Neuronal stem cell (in vitro differentiated cells): Measurements from ENCODE around the gene ATP8B1.

Experiments used
- DNase-seq: peaks from one replicate; pipeline ENCODE4 v3.0.0-alpha.2; 2013; ENCODE audit warnings: low spot score
- H2AFZ ChIP-seq: one replicate; pipeline ENCODE4 v1.6.1; 2013; ENCODE audit warnings: mild to moderate bottlenecking, low read length, inconsistent platforms
- H2AK5ac ChIP-seq: 2 replicates; pipeline ENCODE4 v1.6.1; 2013; ENCODE audit warnings: low read depth, mild to moderate bottlenecking, inconsistent platforms, low read length, moderate library complexity, mixed read lengths
- H2BK120ac ChIP-seq: 2 replicates; pipeline ENCODE4 v1.6.1; 2013; ENCODE audit warnings: low read depth, mild to moderate bottlenecking, inconsistent platforms, low read length, moderate library complexity, mixed read lengths
- H2BK12ac ChIP-seq: one replicate; pipeline ENCODE4 v1.6.1; 2013; ENCODE audit warnings: low read length, inconsistent platforms
- H2BK15ac ChIP-seq: 2 replicates; pipeline ENCODE4 v1.6.1; 2013; ENCODE audit warnings: mild to moderate bottlenecking, low read length, inconsistent platforms, mixed read lengths
- H2BK5ac ChIP-seq: one replicate; pipeline ENCODE4 v1.6.1; 2013; ENCODE audit warnings: inconsistent platforms, mild to moderate bottlenecking, low read length, moderate library complexity
- H3K14ac ChIP-seq: one replicate; pipeline ENCODE4 v1.6.1; 2013; ENCODE audit warnings: low read length, inconsistent platforms
- H3K18ac ChIP-seq: 2 replicates; pipeline ENCODE4 v1.6.1; 2013; ENCODE audit warnings: low read length, inconsistent platforms
- H3K23ac ChIP-seq: 2 replicates; pipeline ENCODE4 v1.6.1; 2013; ENCODE audit warnings: low read depth, mild to moderate bottlenecking, mixed read lengths, low read length, inconsistent platforms; ENCODE audit not compliant: poor library complexity
- H3K27ac ChIP-seq: replicated peaks from 3 replicates; pipeline ENCODE4 v1.5.1; 2013; ENCODE audit warnings: low read length, inconsistent platforms
- H3K27me3 ChIP-seq, 3 experiments: 2 replicates each; pipeline ENCODE4 v1.6.1; 2013; ENCODE audit warnings: low read length in 3 of 3, mild to moderate bottlenecking in 2 of 3, inconsistent platforms in 1 of 3, low read depth in 1 of 3, mixed read lengths in 1 of 3, moderate library complexity in 1 of 3; ENCODE audit not compliant: control insufficient read depth in 3 of 3, insufficient read depth in 3 of 3
- H3K36me3 ChIP-seq, 2 donors: replicated peaks in 1 of 2; 2 replicates each; pipeline ENCODE4 v1.6.1; 2013; ENCODE audit warnings: low read length in 2 of 2; ENCODE audit not compliant: control insufficient read depth in 2 of 2, insufficient read depth in 2 of 2
- H3K4ac ChIP-seq: 2 replicates; pipeline ENCODE4 v1.6.1; 2013; ENCODE audit warnings: inconsistent platforms, mild to moderate bottlenecking, low read length, moderate library complexity
- H3K4me1 ChIP-seq, 2 donors: 1 replicate in 1 of 2; 2 replicates in 1 of 2; pipeline ENCODE4 v1.6.1; 2013; ENCODE audit warnings: low read length in 2 of 2, low read depth in 1 of 2; ENCODE audit not compliant: control insufficient read depth in 2 of 2, insufficient read depth in 1 of 2
- H3K4me2 ChIP-seq: one replicate; pipeline ENCODE4 v1.6.1; 2013; ENCODE audit warnings: mild to moderate bottlenecking, low read length, inconsistent platforms; ENCODE audit not compliant: insufficient read depth, poor library complexity, severe bottlenecking
- H3K4me3 ChIP-seq, 2 donors: 2 replicates each; pipeline ENCODE4 v1.5.1; 2013; ENCODE audit warnings: low read length in 2 of 2, mild to moderate bottlenecking in 2 of 2, inconsistent platforms in 1 of 2, moderate library complexity in 1 of 2
- H3K79me1 ChIP-seq: one replicate; pipeline ENCODE4 v1.6.1; 2013; ENCODE audit warnings: low read depth, mild to moderate bottlenecking, inconsistent platforms, low read length, moderate library complexity
- H3K9ac ChIP-seq: one replicate; pipeline ENCODE4 v1.6.1; 2013; ENCODE audit warnings: mild to moderate bottlenecking, low read depth, low read length, inconsistent platforms; ENCODE audit not compliant: poor library complexity
- H3K9me3 ChIP-seq, 2 donors: replicated peaks in 1 of 2; 2 replicates each; pipeline versions ENCODE3 to v1.6.1; 2013; ENCODE audit warnings: low read length in 2 of 2, mild to moderate bottlenecking in 2 of 2, inconsistent platforms in 1 of 2, low read depth in 1 of 2, mixed read lengths in 1 of 2, moderate library complexity in 1 of 2; ENCODE audit not compliant: control insufficient read depth in 2 of 2, insufficient read depth in 1 of 2
- H4K8ac ChIP-seq: one replicate; pipeline ENCODE4 v1.6.1; 2013; ENCODE audit warnings: low read depth, mild to moderate bottlenecking, inconsistent platforms, low read length, moderate library complexity
- H4K91ac ChIP-seq: one replicate; pipeline ENCODE4 v1.6.1; 2013; ENCODE audit warnings: low read length, low read depth, mild to moderate bottlenecking, inconsistent platforms; ENCODE audit not compliant: poor library complexity
- WGBS, 2 donors: extraction: QIAGEN DNeasy Blood & Tissue Kit; methylation state at CpG; one replicate each; pipeline ENCODE4 v1.1.7; 2013; ENCODE audit warnings: missing lambda C conversion rate in 2 of 2, mixed read lengths in 1 of 2; ENCODE audit not compliant: insufficient read length in 2 of 2, insufficient replicate concordance in 1 of 2; ENCODE audit errors: extremely low coverage in 2 of 2; 5-methylcytosine and 5-hydroxymethylcytosine counted together

Gene ATP8B1

DNA sequence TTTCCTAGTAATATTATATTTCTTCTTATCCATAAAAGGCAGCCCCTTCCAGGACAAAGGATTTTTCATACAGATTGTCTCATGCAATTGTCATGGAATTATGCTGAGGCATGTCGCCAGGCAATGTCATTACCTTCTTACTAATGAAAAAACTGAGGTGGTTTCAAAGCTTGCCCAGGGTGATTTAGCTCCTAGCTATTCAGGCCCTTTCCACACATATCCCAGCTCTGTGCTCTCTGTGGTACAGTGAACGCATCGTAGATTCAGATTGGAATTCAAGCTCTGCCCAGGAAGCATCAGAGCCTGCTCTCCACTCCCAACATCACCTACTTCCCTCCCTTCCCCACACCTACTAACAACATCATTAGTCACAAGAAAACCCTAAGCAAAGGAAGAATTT, 60.1 kb downstream of the ATP8B1 start:
- Histone ChIP-seq H3K4me1 (peaks cover 0 to under 1% of the 10 kb centered on the region in 2 donors), H4K91ac (no peak overlapping the region), H2BK120ac (no peak overlapping the region), H3K9ac (no peak overlapping the region), H3K23ac (no peak overlapping the region), H3K4me3 (no peak overlapping the region), H3K18ac (no peak overlapping the region), H2AK5ac (no peak overlapping the region), H3K14ac (no peak overlapping the region), H3K4ac (no peak overlapping the region), H2AFZ (no peak overlapping the region), H3K27me3 (no peaks in the 10 kb centered on the region), H3K4me2 (no peak overlapping the region), H2BK12ac (no peak overlapping the region), H4K8ac (no peak overlapping the region), H3K36me3 (no peaks in the 10 kb centered on the region), H3K9me3 (peaks cover 0 to 1% of the 10 kb centered on the region in 2 donors), H2BK15ac (no peak overlapping the region), H3K79me1 (no peaks in the 10 kb centered on the region), H3K27ac (no peak overlapping the region), H2BK5ac (no peak overlapping the region)
- DNase-seq = no peak
- WGBS, 2 donors = no CpG with 5 or more reads among the region's 3 CpGs

DNA sequence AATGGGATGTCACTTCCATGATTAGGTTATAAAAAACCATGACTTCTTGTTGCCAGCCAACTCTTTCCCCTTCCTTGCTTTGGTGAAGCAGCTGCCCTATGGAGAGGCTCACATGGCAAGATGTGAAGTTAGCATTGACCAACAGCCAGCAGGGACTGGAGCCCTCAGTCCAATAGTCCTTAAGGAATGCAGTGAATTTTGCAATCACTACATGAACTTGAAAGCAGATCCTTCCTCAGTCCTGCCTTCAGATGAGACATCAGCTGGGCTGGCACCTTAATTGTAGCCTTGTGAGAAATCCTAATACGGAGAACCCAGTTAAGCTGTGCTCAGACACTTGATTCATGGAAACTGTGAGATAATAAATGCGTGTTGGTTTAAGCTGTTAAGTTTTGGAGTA, 61.8 kb downstream of the ATP8B1 start:
- DNase-seq = no peak
- no peak overlapping the region for H3K4ac ChIP-seq
- H3K36me3 ChIP-seq = no peaks in the 10 kb centered on the region
- no peak overlapping the region for H3K14ac ChIP-seq
- no CpG with 5 or more reads among the region's 2 CpGs for WGBS, 2 donors
- H2BK5ac ChIP-seq = no peak overlapping the region
- H4K91ac ChIP-seq = no peak overlapping the region
- no peak overlapping the region for H3K4me2 ChIP-seq
- H3K27me3 ChIP-seq = no peaks in the 10 kb centered on the region
- no peak overlapping the region for H3K27ac ChIP-seq
- H2BK15ac ChIP-seq = no peak overlapping the region
- H3K23ac ChIP-seq = no peak overlapping the region
- no peak overlapping the region for H2BK120ac ChIP-seq
- H3K79me1 ChIP-seq = no peaks in the 10 kb centered on the region
- H3K9ac ChIP-seq = no peak overlapping the region
- H2AFZ ChIP-seq = no peak overlapping the region
- peaks cover 0 to 1% of the 10 kb centered on the region in 2 donors for H3K9me3 ChIP-seq
- no peak overlapping the region for H4K8ac ChIP-seq
- H2BK12ac ChIP-seq = no peak overlapping the region
- no peak overlapping the region for H3K18ac ChIP-seq
- H3K4me3 ChIP-seq = no peak overlapping the region
- H2AK5ac ChIP-seq = no peak overlapping the region
- no peaks in the 10 kb centered on the region for H3K4me1 ChIP-seq

DNA sequence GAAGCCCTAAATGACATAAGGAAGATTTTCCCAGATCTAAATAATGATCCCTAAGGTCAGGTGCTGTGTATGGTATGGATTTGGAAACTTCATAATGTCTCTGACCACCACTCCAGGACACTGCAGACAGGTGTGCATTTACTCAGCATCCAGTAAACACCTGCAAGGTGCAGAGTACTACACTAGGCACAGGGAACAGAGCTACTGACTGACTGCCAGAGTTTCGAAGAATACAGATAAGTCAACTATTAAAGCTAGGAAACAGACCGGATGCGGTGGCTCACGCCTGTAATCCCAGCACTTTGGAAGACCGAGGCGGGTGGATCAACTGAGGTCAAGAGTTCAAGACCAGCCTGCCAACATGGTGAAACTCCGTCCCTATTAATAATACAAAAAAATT, 65.0 kb downstream of the ATP8B1 start:
- Histone ChIP-seq H3K18ac (no peak overlapping the region), H2BK5ac (no peak overlapping the region), H3K27me3 (no peaks in the 10 kb centered on the region), H4K8ac (no peak overlapping the region), H3K27ac (no peak overlapping the region), H3K4me3 (no peak overlapping the region), H2BK12ac (no peak overlapping the region), H2AFZ (no peak overlapping the region), H3K9ac (no peak overlapping the region), H3K4me2 (no peak overlapping the region), H3K36me3 (no peaks in the 10 kb centered on the region), H2AK5ac (no peak overlapping the region), H3K4ac (no peak overlapping the region), H3K79me1 (no peaks in the 10 kb centered on the region), H2BK120ac (no peak overlapping the region), H3K9me3 (peaks cover 0 to 1% of the 10 kb centered on the region in 2 donors), H3K14ac (no peak overlapping the region), H2BK15ac (no peak overlapping the region), H4K91ac (no peak overlapping the region), H3K23ac (no peak overlapping the region), H3K4me1 (no peaks in the 10 kb centered on the region)
- DNase-seq = no peak
- WGBS, 2 donors = no CpG with 5 or more reads among the region's 7 CpGs

DNA sequence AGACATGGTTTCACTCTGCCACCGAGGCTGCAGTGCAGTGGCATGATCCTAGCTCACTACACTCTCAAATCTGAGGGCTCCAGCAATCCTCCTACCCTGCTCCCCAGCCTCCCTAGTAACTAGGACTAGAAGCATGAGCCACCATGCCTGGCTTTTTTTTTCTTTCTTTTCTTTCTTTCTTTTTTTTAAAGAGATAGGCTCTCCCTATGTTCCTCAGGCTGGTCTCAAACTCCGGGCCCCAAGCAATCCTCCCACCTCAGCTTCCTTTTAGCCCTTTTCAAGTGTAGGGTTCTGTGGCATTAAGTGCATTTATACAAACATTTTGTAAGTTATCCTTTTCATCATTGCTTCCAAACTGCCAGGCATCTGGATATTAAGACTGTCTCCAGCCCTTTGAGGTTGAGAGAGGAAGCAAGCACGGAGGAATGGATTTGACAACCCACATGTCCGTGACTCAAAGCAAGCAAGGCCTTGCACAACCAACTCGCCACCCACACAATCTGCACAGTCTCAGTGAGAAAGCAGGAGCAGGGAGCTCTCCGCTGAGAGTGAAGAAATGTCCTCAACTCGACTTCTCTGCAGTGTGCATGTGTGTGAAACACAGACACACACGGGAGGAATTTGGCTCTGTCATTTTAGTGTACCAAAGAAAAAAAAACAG, 65.6 kb downstream of the ATP8B1 start:
- Histone ChIP-seq H3K9ac (no peak overlapping the region), H3K4me3 (no peak overlapping the region), H2AK5ac (no peak overlapping the region), H3K36me3 (no peaks in the 10 kb centered on the region), H3K27ac (no peak overlapping the region), H3K14ac (no peak overlapping the region), H2AFZ (no peak overlapping the region), H3K27me3 (no peaks in the 10 kb centered on the region), H3K4me2 (no peak overlapping the region), H3K23ac (no peak overlapping the region), H2BK12ac (no peak overlapping the region), H3K9me3 (peaks cover 0 to 1% of the 10 kb centered on the region in 2 donors), H2BK5ac (no peak overlapping the region), H4K91ac (no peak overlapping the region), H4K8ac (no peak overlapping the region), H3K79me1 (no peaks in the 10 kb centered on the region), H2BK120ac (no peak overlapping the region), H3K4me1 (no peaks in the 10 kb centered on the region), H3K4ac (no peak overlapping the region), H2BK15ac (no peak overlapping the region), H3K18ac (no peak overlapping the region)
- WGBS, 2 donors = no CpG with 5 or more reads among the region's 8 CpGs
- no peak for DNase-seq
